Heart right ventricle (tissue), 16 donors: ENCODE data around the gene MLYCD. TPM values are rescaled to one million over a fixed set of nuclear protein-coding genes. Genes with fewer than 3 reads are reported as not detected.

ENCODE experiments used
- ATAC-seq, 8 donors: fragments of 200-7000 bp; cut with Tn5 transposase; one replicate each; pipeline ENCODE4 v1.9.1; 2020; ENCODE audit warnings: mild to moderate bottlenecking in 8 of 8, moderate library complexity in 8 of 8, moderate number of reproducible peaks in 1 of 8
- DNase-seq, 2 donors: peaks; one replicate each; pipeline ENCODE4 v3.0.0-alpha.2; 2020
- H3K27ac ChIP-seq, 10 donors: fragments of 200-600 bp; sonication (generic) in 2 of 10; one replicate each; pipeline versions ENCODE4 v1.5.0 to v1.8.0; 2020 to 2022; ENCODE audit warnings: mild to moderate bottlenecking in 3 of 10
- H3K27me3 ChIP-seq, 7 donors: fragments of 200-600 bp; one replicate each; pipeline ENCODE4 v1.8.0; 2021 to 2022; ENCODE audit warnings: mild to moderate bottlenecking in 2 of 7
- H3K36me3 ChIP-seq, 9 donors: fragments of 200-600 bp; sonication (generic) in 1 of 9; one replicate each; pipeline versions ENCODE4 v1.5.0 to v1.8.0; 2020 to 2022; ENCODE audit warnings: mild to moderate bottlenecking in 2 of 9
- H3K4me1 ChIP-seq, 9 donors: fragments of 200-600 bp; sonication (generic) in 1 of 9; one replicate each; pipeline versions ENCODE4 v1.5.0 to v1.8.0; 2020 to 2022; ENCODE audit warnings: mild to moderate bottlenecking in 4 of 9
- H3K4me3 ChIP-seq, 10 donors: fragments of 200-600 bp; sonication (generic) in 2 of 10; one replicate each; pipeline versions ENCODE4 v1.5.0 to v1.8.0; 2020 to 2022; ENCODE audit warnings: mild to moderate bottlenecking in 7 of 10, moderate library complexity in 2 of 10
- H3K9me3 ChIP-seq, 11 donors: fragments of 200-600 bp in 10 of 11; sonication (generic) in 2 of 11; one replicate each; pipeline versions ENCODE4 v1.5.0 to v1.8.0; 2013 to 2022; ENCODE audit warnings: mild to moderate bottlenecking in 2 of 11, control low read depth in 1 of 11, moderate library complexity in 1 of 11
- CTCF ChIP-seq, 9 donors: fragments of 200-600 bp; sonication (generic) in 2 of 9; IDR thresholded peaks; one replicate each; pipeline versions ENCODE4 v1.5.0 to v1.8.0; 2021 to 2022; ENCODE audit warnings: antibody characterized with exemption in 9 of 9, mild to moderate bottlenecking in 5 of 9, moderate library complexity in 1 of 9
- WGBS, 2 donors: extraction: QIAGEN DNeasy Blood & Tissue Kit; methylation state at CpG; one replicate each; pipeline ENCODE4 v1.1.7; 2013; ENCODE audit warnings: inconsistent platforms in 1 of 2; 5-methylcytosine and 5-hydroxymethylcytosine counted together
- intact Hi-C, 10 donors: fragments of 100-400 bp; cut with DNase I; formaldehyde crosslinking; loops; one replicate each; pipeline versions ENCODE4 v1.11.1 to v1.14.2; 2022
- polyA plus RNA-seq, 2 donors: library from polyadenylated mRNA; stranded (reverse); fragments of 200-250 nt; gene quantifications; one replicate each; pipeline ENCODE4 v1.2.3, GENCODE V29; 2013
- total RNA-seq, 10 donors: library from RNA; stranded (reverse); fragmentation: NEBNext Ultra II Directional in 3 of 10; extraction: Animal tissue kit (Norgen Biotek cat#: 25700) in 3 of 10; gene quantifications; one replicate each; pipeline versions ENCODE4 v1.2.1 to v1.2.4, GENCODE V29; 2021 to 2023
- donor health status: Arrhythmogenic right ventricular cardiomyopathy.
- donor health status: ischemic (EF 13 %, LVEDD 7.1; RV severe dilation, severe dysfunction).
- donor health status: healthy with polysubstance abuse.
- donor health status: DM: no; HTN: yes; CAD: no.
- donor health status: DM: no; HTN: no; CAD: no.
- donor health status: ischemic (EF 25% LVEDD 6.9; RV normal size, moderate dysfunction).
- donor health status: ischemic (EF 25% LVEDD 5.7; RV mildly dilated, moderate dysfunction).
- donor health status: healthy.
- donor health status: DM: yes; HTN: yes; CAD: no.
- donor health status: Ischemic cardiomyopathy.
- donor health status: ischemic (EF 35%, LVEDD 5.7; RV mildly dilated, moderate dysfunction).
- donor health status: nonischemic (EF 11% LVEDD 7.7; RV severe dilation, severe dysfunction).
- donor health status: DM: yes; HTN: yes; CAD: no.
- donor health status: PGD.
- donor health status: ischemic (EF 29% LVEDD 5.4; RV normal size, mild dysfunction).
- donor health status: nonischemic (EF 23%, LVEDD 6.1; RV moderate dilation, normal function).

Gene MLYCD
- total and polyA plus RNA-seq, 12 donors = 13.5 to 58.0 (median 38.6) TPM

- Histone ChIP-seq H3K27ac (peak overlapping the region in 9 of 10 donors; percentile 93 to 100 (median 97)), H3K4me3 (peak overlapping the region in 9 of 10 donors; percentile 59 to 97 (median 90)), H3K27me3 (peaks cover 0 to 4% (median 0%) of the 10 kb centered on the region in 7 donors), H3K9me3 (no peaks in the 10 kb centered on the region), H3K4me1 (peaks cover 0 to 64% (median 53%) of the 10 kb centered on the region in 9 donors), H3K36me3 (peaks cover 0 to 5% (median 0%) of the 10 kb centered on the region in 9 donors)
- WGBS, 2 donors = 66 to 72% methylated on average over 9 of the region's 9 CpGs
- intact Hi-C loops = no loop called here
- ATAC-seq = no peak
- DNase-seq = no peak
- TF ChIP-seq CTCF (IDR thresholded peaks at IDR 0.05) = no peak
Observed at GRCh38 chr16:83900571-83900970, 1.7 kb downstream of the MLYCD start.

DNA sequence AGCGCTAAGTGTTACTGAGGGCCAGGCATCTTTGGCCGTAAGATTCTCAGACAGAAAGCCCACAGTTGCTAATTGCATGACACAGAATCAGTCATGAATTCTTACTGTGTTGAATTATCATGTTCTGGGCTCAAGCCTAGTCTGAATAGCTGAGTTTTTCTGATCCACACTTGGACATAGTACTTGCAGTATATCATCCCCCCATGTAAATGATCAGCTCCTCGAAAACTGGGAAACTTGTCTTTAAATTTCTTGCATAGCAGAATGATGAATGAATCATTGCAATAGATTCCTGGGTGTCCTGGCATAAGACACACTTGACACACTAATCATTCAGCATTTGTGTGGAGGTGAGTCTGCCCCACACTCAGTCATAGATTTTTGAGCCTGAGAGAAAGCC lies 2.2 kb downstream of the MLYCD start:
- Histone ChIP-seq H3K4me3 (peak overlapping the region in 9 of 10 donors; percentile 59 to 97 (median 90)), H3K36me3 (peaks cover 0 to 7% (median 0%) of the 10 kb centered on the region in 9 donors), H3K9me3 (no peaks in the 10 kb centered on the region), H3K4me1 (peaks cover 0 to 69% (median 59%) of the 10 kb centered on the region in 9 donors), H3K27ac (peak overlapping the region in 9 of 10 donors; percentile 6 to 100 (median 96)), H3K27me3 (peaks cover 0 to 4% (median 0%) of the 10 kb centered on the region in 7 donors)
- DNase-seq (no peak), ATAC-seq (no peak)
- TF ChIP-seq CTCF (IDR thresholded peaks at IDR 0.05) = no peak
- intact Hi-C loops = no loop called here
- 71 to 73% methylated on average over 3 of the region's 3 CpGs for WGBS, 2 donors

DNA sequence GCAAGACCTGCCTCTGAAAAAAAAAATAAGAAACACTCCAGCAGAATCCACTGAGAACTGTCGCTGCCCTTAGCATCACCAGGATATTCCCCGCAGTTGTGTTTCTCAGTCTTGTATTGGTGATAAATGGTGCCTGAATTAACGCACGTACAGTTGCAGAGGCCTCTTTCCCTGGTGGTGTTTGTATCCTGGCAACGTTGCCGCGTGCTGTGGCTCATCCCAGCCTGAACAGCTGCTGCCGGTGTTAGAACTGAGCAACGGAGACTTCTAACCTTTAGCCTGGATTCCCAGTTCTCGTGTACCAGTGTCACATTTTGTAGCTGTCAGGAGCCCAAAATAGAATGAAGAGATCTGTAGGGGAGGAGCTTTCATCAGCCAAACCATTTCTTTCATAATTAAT lies 4.8 kb downstream of the MLYCD start:
- H3K4me1 ChIP-seq = peaks cover 0 to 86% (median 59%) of the 10 kb centered on the region in 9 donors

DNA sequence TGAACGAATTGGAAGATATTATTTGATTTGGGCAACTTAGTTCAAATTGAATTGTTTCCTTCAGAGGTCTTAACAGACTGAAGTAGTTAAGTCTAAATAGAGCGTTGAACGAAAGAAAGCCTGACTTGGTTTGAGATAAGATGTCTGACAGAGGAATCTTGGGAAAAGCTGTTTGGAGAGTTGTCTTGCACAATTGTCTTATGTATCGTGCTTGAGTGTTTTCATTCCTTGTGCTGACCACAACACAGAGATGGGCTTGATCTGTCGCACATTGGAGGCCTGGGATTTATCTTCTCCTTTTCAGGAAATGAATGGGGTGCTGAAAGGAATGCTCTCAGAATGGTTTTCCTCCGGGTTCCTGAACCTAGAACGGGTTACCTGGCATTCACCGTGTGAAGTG lies 7.8 kb downstream of the MLYCD start:
- TF ChIP-seq CTCF (IDR thresholded peaks at IDR 0.05) = no peak
- intact Hi-C loops = no loop called here
- 25 to 43% methylated on average over 8 of the region's 8 CpGs for WGBS, 2 donors
- peaks cover 0 to 69% (median 41%) of the 10 kb centered on the region in 9 donors for H3K4me1 ChIP-seq
- H3K27me3 ChIP-seq = no peaks in the 10 kb centered on the region
- DNase-seq (no peak), ATAC-seq (no peak)
- H3K9me3 ChIP-seq = no peaks in the 10 kb centered on the region
- H3K36me3 ChIP-seq = peaks cover 0 to 57% (median 38%) of the 10 kb centered on the region in 9 donors
- H3K27ac ChIP-seq = peak overlapping the region in 7 of 10 donors; percentile 8 to 90 (median 37)
- no peak overlapping the region for H3K4me3 ChIP-seq

More for the DNA sequence above, 4.8 kb downstream of the MLYCD start:
- Histone ChIP-seq H3K27ac (peak overlapping the region; percentile 60 to 98 (median 86)), H3K9me3 (no peaks in the 10 kb centered on the region), H3K36me3 (peaks cover 0 to 28% (median 17%) of the 10 kb centered on the region in 9 donors), H3K27me3 (no peaks in the 10 kb centered on the region), H3K4me3 (peak overlapping the region in 4 of 10 donors; percentile 3 to 24 (median 18))
- 33 to 44% methylated on average over 10 of the region's 10 CpGs for WGBS, 2 donors
- ATAC-seq (peak; percentile 34 to 91 (median 84)), DNase-seq (peak; percentile 70 to 80)
- no peak for TF ChIP-seq CTCF (IDR thresholded peaks at IDR 0.05)
- intact Hi-C loops = no loop called here
